M059J (cell line): ENCODE data around the gene NIFK. TPM values are rescaled to one million over a fixed set of nuclear protein-coding genes. Genes with fewer than 3 reads are reported as not detected.

Source experiments
- DNase-seq: peaks from one replicate; pipeline ENCODE4 v3.0.0-alpha.2; 2012; ENCODE audit warnings: low read depth
- total RNA-seq: library from RNA; depleted of rRNA; stranded (reverse); fragments of >200 nt; shearing (Covaris generic); gene quantifications from 2 replicates; pipeline ENCODE4 v1.2.3, GENCODE V29; 2014; rRNA removed

The NIFK gene
- total RNA-seq, result 34.2 and 45.4 TPM in 2 replicates

DNA sequence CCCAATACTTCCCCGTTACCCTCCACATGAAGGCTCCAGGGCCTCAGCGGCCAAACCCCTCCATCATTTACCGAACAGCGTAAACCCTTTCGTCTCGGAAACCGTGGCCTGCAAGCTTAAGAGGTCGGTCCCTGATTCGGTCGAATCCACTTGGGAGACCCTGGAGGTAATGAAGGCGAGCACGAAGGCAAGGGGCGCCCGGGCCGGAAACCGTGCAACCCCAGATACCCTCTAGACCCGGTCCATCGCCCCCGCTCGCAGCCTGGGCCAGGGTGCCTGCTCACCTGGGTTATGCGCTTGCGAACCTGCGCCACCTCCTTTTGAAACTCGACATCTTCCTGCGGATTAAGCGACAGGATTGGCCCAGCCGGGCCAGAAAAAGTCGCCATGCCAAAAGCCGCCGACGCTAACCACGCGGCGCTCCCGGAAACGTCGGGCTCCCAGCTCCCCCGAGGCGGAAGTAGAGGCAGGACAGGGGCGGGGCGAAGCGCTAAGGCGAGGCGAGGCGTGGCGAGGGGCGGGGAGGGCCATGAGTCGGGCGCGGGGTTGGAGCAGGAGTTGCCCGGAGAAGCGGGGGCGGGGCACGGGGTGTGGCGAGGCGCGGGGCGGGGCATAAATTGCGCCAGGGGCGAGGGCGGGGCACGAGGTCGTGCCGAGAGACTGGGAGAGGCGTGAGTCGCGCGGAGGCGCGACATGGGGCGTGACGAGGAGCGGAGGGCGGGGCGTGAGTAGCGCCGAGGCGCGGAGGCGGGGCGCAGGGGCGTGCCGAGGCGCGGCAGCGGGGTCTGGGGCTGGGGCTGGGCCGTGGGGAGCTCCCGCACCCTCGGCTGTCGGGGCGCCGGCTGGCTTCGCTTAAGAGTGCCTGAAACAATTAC is at the start of gene NIFK:
TSS of gene NIFK (minus strand) at position 414 of the 875 bp plus-strand sequence. CDS start at position 389, 25 bp downstream.
- peak; percentile 95 for DNase-seq

- DNase-seq, result no peak
These were observed 46.5 kb upstream of the NIFK start for GRCh38 chr2:121783180-121783579.

DNA sequence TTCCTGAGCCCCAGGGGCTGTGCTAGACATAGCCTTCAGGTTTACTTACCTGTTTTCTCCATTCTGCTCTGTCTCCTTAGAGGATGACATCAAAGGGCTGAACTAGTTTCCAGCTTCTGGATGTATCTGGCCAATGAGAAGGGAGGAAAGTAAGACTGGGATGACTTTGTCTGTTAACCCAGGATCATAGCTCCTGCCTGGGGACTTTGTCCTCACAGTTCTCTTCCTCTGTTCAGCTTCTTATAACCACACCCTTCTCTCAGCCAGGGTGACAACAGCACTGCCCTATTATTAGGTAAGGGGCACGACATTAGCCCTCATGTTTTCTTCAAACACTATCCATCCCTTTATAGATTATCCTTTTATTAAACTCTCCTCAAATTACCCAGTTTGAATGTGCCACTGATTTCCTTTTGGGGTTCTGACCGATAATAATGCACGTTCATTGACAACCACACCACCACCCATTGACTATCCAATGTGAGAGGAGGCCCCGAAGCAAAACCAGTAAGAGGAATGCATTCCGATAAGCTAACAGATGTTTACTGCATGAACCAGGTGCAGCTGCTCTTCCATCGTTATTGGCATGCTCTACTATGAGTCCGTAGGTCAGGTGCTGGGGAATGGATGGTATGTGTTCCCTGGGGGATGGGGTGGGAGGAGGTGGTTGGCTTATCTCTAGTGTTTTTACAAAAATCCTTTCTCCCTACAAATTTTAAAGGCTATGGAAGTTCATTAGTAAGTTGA is 42.2 kb upstream of the NIFK start:
- no peak for DNase-seq

DNA sequence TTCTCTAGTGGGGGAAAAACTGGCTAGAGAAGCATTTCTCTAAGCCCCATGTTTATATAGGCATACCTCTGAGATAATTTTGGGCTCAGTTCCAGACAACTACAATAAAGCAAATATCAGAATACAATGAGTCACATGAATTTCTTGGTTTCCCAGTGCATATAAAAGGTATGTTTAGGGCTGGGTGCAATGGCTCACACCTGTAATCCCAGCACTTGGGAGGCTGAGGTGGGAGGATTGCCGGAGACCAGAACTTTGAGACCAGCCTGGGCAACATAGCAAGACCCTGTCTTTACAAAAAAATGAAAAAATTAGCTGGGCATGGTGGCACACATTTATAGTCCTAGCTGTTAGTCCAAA is 41.0 kb upstream of the NIFK start:
- DNase-seq, result peak; percentile 59

DNA sequence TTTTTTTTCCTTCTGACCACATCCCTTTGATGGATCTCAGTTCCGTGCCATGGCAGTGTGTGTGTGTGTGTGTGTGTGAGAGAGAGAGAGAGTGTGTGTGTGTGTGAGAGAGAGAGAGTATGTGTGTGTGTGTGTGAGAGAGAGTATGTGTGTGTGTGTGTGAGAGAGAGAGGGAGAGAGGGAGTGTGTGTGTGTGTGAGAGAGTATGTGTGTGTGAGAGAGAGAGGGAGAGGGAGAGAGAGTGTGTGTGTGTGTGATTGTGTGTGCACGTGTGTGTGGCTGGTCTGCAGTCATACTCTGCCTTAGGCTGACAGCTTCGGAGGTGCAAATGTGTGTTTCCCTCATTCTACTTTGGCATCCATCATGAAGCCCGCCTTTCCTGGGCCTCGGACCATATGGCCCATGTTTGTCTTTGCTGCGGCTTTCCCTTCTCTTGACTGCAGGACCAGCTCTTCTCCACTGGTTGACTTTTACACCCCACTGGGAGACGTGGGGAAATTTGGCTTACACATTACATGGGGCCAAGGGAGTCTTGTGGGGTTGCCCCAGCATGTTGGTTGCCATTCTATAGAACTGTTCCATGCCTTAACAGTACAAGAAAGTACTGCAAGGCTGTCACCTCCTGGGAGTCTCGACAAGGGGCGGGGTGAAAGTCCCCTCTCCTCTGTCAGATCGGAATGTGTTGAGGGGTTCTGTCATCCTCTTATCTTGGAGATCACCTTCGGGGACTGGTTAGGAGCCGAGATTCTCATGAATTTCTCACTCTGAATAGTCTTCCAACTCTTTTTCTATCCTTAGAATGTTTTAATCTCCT is 40.4 kb upstream of the NIFK start:
- no peak for DNase-seq

DNA sequence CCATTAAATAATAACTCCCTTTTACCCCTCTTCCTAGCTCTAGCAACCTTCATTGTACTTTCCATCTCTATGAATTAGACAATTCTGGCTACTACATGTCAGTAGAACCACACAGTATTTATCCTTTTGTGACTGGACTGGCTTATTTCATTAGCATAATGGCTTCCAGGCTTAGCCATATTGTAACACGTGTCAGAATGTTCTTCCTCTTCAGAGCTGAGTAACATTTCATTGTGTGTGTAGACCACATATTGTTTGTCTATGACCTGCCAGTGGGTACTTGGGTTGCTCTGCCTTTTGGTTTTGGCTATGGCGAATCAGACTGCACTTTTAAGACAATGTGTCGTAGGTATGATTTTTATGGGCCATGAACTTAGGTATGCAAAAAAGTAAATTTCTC is 39.7 kb upstream of the NIFK start:
- peak; percentile 17 for DNase-seq

GRCh38 chr2:121774235-121774634 is 37.6 kb upstream of the NIFK start:
- DNase-seq, result no peak

DNA sequence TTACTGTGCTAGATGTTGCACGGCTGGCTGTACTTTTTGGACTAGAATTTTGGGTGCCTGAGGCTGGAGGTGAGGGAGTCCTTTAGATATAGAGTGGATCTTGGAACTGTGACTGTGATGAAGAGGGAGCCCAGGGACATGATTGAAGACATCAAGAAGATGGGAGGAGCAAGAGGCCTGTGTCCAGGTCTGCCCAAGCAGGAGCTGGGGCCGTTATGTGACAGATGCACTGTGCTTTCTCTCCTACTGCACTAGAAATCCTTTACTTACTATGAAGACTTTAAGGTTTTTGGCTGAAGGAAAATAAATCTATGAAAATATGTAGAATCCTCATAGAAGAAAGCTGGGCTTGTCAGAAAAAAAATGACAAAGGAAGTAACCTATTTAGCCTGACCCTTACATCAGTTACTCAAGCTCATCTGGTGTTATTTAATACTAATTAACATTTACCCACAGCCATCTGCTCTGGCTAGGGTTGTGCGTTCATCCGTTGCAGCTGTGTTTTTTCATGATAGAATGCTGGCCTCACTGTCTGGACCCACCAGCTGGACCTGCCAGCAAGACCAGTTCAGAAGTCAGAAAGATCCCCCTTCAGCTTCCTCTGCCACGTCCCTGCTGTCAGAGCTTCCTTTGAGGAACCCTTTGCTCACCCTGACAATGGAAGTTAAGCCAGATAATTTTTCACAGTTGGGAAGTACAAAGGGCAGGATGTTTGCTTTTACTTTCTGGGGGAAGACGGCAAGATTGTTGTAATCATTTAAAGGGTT is 35.5 kb upstream of the NIFK start:
- no peak for DNase-seq

DNA sequence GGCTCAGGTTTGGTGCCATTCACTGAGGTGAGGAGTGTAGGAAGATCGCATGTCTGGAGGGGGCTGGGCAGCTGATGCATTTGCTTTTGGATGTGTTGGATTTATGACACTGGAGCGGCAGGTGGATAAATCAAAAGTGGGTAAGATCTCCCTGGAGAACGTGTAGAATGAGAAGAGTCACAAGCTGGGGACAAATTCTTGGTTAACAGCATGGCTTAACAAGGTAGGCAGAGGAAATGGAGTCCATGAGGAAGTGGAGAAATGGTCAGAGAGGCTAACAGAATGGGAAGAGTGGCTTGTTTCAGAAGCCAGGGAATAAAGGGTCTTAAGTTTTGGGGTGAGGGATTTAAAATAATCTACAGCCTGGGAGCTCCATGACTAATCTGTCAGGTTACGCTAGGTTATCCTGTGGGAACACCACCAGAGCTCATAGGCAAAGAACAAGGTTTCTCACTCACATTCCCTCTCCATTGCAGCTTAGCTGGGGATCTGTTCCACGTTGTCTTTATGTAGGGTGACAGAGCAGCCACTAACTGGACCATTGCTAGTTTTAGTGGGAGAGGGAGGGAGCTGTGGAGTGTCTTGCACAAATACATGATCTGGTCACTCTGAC is 31.6 kb upstream of the NIFK start:
- no peak for DNase-seq

DNA sequence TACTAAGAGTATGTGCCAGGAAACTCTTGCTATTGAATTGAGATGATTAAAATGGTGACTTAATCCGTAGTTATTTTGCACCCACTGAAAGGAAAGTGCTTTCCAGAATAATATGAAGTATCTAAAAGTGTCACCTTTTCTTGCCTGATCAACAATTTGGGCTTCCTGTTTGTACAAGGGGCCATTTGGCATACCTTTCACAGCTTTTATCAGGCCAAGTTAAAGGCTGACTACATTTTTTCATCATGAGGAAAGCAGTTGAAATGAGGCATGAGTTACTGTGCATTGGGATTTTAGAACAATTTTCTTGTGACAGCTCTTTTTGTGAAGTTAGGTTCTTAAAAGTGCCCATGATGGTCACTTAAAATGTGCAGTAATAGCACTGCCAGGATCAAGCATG is 29.9 kb upstream of the NIFK start:
- DNase-seq, result no peak

DNA sequence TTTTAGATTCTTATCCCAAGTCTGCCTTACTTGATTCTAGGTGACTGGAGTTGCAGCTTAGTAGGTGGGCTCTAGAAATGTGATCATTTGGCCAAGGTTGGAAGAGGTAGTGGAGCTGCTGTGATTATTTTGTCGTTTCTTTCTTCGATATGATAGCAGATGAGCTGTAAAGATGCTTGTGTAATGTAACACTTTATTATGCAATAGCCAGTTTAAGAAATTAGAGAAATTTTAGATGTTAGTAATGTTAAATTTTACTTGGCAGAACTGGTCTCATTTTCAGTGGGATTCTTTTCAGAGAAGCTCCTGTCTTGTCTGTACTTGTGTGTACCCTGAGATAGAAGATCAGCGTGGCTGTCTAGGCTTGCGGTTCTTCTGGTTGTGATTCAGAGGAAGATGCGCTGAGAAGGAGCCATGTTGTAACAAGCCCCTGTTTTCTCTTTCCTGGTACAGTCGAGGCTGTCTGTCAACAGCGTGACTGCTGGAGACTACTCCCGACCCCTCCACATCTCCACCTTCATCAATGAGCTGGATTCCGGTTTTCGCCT is 28.1 kb upstream of the NIFK start:
- no peak for DNase-seq

GRCh38 chr2:121755237-121756111 is 18.8 kb upstream of the NIFK start, which contains the start of gene TSN:
Gene TSN (plus strand): TSS chr2:121755651. CDS start chr2:121755780, 129 bp downstream.
- DNase-seq, result peak; percentile 95

DNA sequence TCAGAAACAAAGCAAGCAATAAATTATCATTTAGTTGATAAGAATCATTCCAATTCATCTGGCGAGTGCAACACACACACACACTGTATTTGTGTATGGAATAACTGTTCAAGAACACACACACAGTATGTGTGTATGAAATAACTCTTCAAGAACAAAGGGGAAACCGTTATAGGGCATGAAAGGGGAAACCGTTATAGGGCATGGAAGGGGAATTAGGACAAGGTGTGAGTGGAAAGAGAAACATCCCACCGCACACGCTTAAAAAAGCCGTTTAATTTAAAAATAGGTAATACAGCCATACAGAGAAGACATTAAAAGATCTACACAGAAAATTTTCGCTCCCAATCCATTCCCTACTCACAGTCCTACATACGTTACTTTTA is 18.2 kb upstream of the NIFK start:
- no peak for DNase-seq

DNA sequence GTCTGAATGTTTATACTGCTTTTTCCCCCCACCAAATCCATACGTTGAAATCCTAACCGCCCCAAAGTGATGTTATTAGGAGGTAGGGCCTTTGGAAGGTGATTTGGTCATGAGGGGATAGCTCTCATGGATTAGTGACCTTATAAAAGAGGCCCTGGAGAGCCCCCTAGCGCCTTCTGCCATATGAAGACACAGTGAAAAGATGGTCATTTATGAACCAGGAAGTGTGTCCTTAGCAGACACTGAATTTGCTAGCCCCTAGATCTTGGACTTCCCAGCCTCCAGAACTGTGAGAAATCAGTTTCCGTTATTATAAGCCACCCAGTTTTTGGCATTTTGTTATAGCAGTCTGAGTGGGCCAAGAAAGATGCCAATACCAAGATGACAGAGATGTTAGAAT is 11.5 kb upstream of the NIFK start:
- DNase-seq, result peak; percentile 61

DNA sequence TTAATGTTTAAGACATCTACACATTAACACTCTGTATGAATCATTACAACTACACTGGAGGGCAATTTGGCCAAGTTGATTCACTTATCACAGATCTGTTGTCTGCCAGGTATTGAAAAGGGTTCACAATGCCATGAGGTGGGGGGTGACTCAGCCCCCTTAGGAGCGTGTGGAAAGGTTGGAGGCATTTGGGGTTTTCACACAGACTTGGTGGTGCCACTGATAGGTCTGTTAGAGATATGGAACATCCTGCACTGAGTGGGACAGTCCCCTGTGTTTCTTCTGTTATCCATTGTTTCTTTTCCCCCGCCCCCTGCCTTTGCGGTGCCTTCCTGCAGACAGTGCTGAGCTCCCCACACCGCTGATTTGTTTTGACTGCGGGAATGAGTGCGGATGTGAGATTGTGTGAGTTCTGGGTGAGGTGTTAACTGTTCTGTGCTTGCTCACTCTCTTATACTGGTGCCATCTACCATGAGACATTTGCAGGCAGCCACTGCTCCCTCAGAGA is 9.4 kb upstream of the NIFK start:
- DNase-seq, result peak; percentile 64

DNA sequence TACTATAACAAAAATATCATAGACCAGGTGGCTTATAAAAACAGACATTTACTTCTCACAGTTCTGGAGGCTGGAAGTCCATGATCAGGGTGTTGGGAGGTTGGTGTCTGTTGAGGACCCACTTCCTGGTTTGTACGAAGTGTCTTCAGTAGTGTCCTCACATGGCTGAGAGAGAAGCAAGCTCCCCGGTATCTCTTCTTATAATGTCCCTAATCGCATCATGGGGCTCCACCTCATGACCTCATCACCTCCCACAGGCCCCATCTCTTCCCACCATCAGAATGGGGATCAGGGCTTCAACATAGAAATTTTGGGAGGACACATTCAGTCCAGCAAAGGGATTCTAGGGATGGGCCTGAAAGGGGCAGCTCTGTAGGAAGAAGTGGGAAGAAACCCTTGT is 4.8 kb upstream of the NIFK start:
- DNase-seq, result no peak

DNA sequence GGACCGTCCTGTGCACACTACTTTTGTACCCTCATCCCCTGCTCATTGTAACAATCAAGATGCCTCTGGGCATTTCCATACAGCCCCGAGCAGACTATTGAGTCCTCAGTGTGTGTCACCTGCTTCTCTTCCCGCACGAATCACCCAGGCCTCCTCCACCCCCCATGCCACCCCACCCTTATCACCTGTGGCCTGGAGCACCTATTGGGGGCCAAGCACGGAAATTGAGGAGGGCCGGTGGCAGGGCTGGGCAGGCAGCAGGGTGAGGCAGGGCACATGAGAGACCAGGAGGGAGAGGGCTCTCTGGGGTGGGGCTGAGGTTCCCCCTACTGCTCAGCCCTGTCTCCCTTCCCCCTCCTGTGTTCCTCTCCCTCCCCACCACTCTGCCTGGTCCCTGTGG is 4.3 kb upstream of the NIFK start:
- DNase-seq, result no peak

DNA sequence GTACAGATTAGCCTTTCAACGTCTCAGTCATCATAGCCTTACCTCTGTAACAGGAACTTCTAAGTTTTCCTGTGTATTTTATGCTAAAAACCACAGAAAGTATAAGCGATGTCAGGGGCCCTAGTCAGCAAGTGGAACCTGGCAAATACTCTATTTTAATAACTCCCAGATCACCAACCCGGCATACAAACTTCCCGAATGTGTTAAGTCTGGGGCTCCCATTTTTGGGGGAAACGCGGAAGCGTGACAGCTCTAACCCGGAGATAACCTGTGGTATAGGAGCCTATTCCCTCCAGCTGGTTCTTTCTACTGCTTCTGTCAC is 574 bp downstream of the NIFK start:
- peak; percentile 9 for DNase-seq

DNA sequence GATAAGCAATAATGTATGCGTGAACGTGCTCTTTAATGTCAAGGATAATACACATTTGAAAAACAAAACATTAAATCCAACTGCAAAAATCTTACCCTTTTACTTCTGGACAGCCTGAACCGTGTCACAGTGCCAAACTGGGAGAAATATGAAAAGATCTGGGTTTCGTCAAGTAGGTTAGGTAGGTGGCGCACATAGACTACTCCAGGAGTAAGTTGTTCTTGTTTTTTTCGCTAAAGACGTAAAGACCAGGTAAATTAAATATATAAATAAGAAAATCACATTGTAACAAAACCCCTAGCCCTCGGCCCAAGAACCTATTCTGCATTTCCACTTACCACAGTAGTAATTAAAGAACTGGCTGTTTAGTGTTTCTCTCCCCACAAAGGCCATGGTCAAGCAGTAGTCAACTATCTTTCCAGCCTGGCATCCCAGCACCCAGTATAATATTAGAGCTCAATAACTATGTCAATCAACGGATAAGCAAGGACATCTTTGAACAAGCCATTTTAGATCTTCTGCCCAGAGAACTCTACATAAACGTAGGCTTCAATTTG is 1.1 kb downstream of the NIFK start:
- DNase-seq, result no peak
